Neural crest cell (in vitro differentiated cells): ENCODE data around the gene MEGF8. TPM values are rescaled to one million over a fixed set of nuclear protein-coding genes. Genes with fewer than 3 reads are reported as not detected.

ENCODE experiments used
- DNase-seq: peaks from one replicate; pipeline ENCODE4 v3.0.0; 2021; ENCODE audit warnings: low read depth, mixed read lengths, low spot score
- H3K27ac Mint-ChIP-seq: one replicate; pipeline ENCODE4 v1.8.0; 2021; ENCODE audit warnings: mild to moderate bottlenecking, mixed read lengths; ENCODE audit not compliant: unreplicated experiment
- H3K27me3 Mint-ChIP-seq: 2 replicates; pipeline ENCODE4 v1.8.0; 2021; ENCODE audit warnings: low read depth, mild to moderate bottlenecking, mixed read lengths
- H3K36me3 Mint-ChIP-seq: 2 replicates; pipeline ENCODE4 v1.8.0; 2021; ENCODE audit warnings: low read depth, mild to moderate bottlenecking, mixed read lengths
- H3K4me1 Mint-ChIP-seq: 2 replicates; pipeline ENCODE4 v1.8.0; 2021; ENCODE audit warnings: mixed read lengths
- H3K4me3 Mint-ChIP-seq: one replicate; pipeline ENCODE4 v1.8.0; 2021; ENCODE audit warnings: mild to moderate bottlenecking, mixed read lengths
- H3K9me3 Mint-ChIP-seq: 2 replicates; pipeline ENCODE4 v1.8.0; 2021; ENCODE audit warnings: mixed read lengths
- long read RNA-seq: library from polyadenylated mRNA; unstranded; transcript quantifications from one replicate; pipeline ENCODE4 v2.0.0, GENCODE V29; 2020
- total RNA-seq: library from RNA; stranded (reverse); gene quantifications from 2 replicates; pipeline ENCODE4 v1.2.1, GENCODE V29; 2021
- TF ChIP-seq, protein P1 (sequence below): fragments of 200-600 bp; sonication (generic); conservative IDR thresholded peaks from 2 replicates; pipeline ENCODE4 v1.5.0; 2021; ENCODE audit warnings: antibody characterized with exemption, mild to moderate bottlenecking

MEGF8 gene, protein sequence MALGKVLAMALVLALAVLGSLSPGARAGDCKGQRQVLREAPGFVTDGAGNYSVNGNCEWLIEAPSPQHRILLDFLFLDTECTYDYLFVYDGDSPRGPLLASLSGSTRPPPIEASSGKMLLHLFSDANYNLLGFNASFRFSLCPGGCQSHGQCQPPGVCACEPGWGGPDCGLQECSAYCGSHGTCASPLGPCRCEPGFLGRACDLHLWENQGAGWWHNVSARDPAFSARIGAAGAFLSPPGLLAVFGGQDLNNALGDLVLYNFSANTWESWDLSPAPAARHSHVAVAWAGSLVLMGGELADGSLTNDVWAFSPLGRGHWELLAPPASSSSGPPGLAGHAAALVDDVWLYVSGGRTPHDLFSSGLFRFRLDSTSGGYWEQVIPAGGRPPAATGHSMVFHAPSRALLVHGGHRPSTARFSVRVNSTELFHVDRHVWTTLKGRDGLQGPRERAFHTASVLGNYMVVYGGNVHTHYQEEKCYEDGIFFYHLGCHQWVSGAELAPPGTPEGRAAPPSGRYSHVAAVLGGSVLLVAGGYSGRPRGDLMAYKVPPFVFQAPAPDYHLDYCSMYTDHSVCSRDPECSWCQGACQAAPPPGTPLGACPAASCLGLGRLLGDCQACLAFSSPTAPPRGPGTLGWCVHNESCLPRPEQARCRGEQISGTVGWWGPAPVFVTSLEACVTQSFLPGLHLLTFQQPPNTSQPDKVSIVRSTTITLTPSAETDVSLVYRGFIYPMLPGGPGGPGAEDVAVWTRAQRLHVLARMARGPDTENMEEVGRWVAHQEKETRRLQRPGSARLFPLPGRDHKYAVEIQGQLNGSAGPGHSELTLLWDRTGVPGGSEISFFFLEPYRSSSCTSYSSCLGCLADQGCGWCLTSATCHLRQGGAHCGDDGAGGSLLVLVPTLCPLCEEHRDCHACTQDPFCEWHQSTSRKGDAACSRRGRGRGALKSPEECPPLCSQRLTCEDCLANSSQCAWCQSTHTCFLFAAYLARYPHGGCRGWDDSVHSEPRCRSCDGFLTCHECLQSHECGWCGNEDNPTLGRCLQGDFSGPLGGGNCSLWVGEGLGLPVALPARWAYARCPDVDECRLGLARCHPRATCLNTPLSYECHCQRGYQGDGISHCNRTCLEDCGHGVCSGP (N-terminal part only)
- total RNA-seq = 38.0 and 39.2 TPM in 2 replicates
- long read RNA-seq, partial matches to known transcripts = 0 of 2 reads
- long read RNA-seq, other reads (novel, unspliced or antisense) = 2 of 2 reads

DNA sequence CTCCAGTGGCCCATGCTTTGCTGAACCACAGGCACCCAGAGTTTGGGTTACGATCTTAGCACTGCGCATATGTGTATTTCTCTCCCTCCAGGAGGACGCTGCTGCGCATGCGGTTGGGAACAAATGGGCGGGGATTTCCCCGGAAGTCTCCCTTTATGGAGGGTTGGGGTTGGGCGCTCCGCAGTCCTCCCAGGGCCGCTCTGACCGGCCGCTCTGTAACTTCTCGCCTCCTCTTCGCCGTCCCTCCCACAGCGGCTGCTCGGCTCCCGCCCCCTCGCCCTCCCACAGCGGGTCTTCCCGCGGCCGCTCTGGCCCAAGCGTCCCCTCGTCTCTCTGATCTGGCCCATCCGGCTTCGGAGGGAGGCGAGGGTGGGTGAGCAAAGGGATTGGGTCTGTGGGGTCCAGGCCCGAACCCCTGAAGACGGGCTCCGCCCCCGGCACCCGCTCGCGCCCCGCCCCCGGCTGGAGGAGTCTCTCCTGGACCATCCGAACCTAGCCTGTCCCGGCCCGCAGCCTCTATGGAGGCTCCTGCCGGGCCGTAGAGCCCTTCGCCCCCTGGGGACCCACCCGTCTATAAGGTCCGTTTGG is at the start of gene MEGF8:
Gene MEGF8, plus strand, starts transcription at position 328 of the 588 bp plus-strand sequence. CDS start 609 bp downstream, outside the sequence.
- peak within 1 kb of the TSS; percentile 88 for H3K4me3 Mint-ChIP-seq
- TF ChIP-seq, protein P1, sequence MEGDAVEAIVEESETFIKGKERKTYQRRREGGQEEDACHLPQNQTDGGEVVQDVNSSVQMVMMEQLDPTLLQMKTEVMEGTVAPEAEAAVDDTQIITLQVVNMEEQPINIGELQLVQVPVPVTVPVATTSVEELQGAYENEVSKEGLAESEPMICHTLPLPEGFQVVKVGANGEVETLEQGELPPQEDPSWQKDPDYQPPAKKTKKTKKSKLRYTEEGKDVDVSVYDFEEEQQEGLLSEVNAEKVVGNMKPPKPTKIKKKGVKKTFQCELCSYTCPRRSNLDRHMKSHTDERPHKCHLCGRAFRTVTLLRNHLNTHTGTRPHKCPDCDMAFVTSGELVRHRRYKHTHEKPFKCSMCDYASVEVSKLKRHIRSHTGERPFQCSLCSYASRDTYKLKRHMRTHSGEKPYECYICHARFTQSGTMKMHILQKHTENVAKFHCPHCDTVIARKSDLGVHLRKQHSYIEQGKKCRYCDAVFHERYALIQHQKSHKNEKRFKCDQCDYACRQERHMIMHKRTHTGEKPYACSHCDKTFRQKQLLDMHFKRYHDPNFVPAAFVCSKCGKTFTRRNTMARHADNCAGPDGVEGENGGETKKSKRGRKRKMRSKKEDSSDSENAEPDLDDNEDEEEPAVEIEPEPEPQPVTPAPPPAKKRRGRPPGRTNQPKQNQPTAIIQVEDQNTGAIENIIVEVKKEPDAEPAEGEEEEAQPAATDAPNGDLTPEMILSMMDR = peak; percentile 88
- H3K4me1 Mint-ChIP-seq = peaks cover 42% of the 10 kb centered on the region

DNA sequence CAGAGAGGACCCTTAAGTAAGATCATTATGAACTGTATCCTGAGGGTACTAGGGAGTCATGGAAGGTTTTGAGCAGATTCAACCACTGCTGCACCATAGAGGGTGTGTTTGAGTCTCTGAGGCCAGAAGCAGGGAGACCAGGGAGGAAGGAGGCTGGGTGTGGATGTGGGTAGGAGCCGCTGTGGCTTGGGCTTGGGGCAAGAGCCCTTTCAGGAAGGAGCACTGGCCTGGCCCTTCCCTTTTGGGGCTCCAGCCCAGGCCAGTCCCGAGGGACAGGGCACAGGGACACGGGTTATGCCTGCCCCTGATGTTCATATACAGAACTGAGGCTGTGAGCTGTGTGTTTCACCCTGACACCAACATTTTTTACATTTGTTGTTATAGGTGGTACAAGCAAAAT is 49.2 kb upstream of the MEGF8 start:
- H3K9me3 Mint-ChIP-seq = no peaks in the 10 kb centered on the region
- H3K27me3 Mint-ChIP-seq = no peaks in the 10 kb centered on the region
- peaks cover 21% of the 10 kb centered on the region for H3K4me1 Mint-ChIP-seq
- peak overlapping the region; percentile 49 for H3K4me3 Mint-ChIP-seq
- H3K27ac Mint-ChIP-seq = no peak overlapping the region
- H3K36me3 Mint-ChIP-seq = no peaks in the 10 kb centered on the region
- TF ChIP-seq, protein P1 = no peak
- no peak for DNase-seq

More for the DNA sequence above, at the start of gene MEGF8:
- Mint-ChIP-seq H3K27ac (peak within 1 kb of the TSS; percentile 43), H3K36me3 (peaks cover 2% of the 10 kb centered on the region), H3K27me3 (peaks cover 43% of the 10 kb centered on the region), H3K9me3 (no peaks in the 10 kb centered on the region)
- peak; percentile 97 for DNase-seq

DNA sequence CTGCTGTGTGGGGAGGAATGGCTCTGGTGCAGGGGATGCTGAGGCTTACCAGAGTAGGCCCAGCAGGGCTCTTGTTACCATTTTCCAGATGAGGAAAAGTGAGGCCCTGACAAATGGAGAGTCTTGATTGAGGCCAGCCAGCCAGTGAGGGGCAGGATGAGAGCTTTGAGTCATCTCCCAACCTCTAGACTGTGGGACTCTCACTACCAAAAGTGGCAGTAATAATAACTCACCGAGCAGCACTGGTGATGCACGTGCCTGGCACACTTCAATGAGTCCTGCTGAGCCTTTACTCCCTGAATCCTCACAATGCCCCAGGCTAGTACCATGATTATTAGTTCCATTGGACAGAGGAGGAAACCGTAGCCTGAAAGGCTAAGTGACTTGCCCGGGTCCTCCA is 48.6 kb upstream of the MEGF8 start:
- Mint-ChIP-seq H3K27ac (no peak overlapping the region), H3K27me3 (no peaks in the 10 kb centered on the region), H3K36me3 (no peaks in the 10 kb centered on the region), H3K4me1 (peaks cover 21% of the 10 kb centered on the region), H3K9me3 (no peaks in the 10 kb centered on the region), H3K4me3 (no peak overlapping the region)
- no peak for DNase-seq
- TF ChIP-seq, protein P1 = no peak

DNA sequence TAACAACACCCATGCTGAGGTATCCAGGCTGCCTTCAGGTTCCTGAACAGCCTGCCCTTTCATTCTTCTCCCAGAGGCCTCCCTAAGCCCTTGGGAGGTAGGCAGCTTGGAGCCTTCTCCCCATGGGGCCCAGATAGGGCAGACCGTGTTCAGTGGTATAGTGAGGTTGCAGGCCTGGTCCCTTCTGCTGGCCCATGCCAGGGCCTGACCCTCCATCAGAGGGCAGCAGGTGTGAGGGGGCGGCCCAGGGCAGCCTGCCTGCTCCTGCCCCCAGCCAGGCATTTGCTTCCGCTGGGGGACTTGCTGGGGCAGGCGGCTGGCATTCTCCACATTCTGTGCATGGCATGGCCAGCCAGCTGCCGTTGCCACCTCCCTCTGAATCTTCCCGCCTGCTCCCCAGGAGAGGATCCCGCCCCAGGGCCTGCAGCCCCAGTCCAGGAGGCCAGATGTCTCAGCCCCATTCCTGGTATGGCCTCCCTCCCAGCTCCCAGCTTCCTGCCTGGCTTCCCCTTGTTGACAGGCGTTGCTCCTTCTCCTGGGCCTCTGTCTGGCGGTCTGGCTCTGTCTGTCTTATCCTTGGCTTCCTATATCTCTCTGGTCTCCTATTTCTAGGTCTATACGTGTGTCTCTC is 47.5 kb upstream of the MEGF8 start:
- TF ChIP-seq, protein P1 = no peak
- H3K36me3 Mint-ChIP-seq = no peaks in the 10 kb centered on the region
- H3K9me3 Mint-ChIP-seq = no peaks in the 10 kb centered on the region
- H3K4me3 Mint-ChIP-seq = peak overlapping the region; percentile 96
- no peak for DNase-seq
- H3K27ac Mint-ChIP-seq = no peak overlapping the region
- no peaks in the 10 kb centered on the region for H3K27me3 Mint-ChIP-seq
- peaks cover 21% of the 10 kb centered on the region for H3K4me1 Mint-ChIP-seq
